ENCODE data around the gene CHMP2B.
A peak's percentile ranks its signal among the peaks of the same experiment; 100 is the strongest.

The CHMP2B gene, protein sequence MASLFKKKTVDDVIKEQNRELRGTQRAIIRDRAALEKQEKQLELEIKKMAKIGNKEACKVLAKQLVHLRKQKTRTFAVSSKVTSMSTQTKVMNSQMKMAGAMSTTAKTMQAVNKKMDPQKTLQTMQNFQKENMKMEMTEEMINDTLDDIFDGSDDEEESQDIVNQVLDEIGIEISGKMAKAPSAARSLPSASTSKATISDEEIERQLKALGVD

GRCh38 chr3:87227104-87227834 is at the start of gene CHMP2B:
TSS of gene CHMP2B (plus strand) at chr3:87227309. CDS start at chr3:87227523, 214 bp downstream.
- WGBS (ENCODE audit: insufficient coverage, insufficient read length), result no CpG with 5 or more reads among the region's 59 CpGs
- peak within 1 kb of the TSS; percentile 89 for H3K4me3 ChIP-seq (ENCODE audit: low read length)
- H3K27me3 ChIP-seq (ENCODE audit: control insufficient read depth, insufficient read depth, low read length), result no peaks in the 10 kb centered on the region
- peak; percentile 64 for DNase-seq (ENCODE audit: low read depth, low spot score)
- H3K4me1 ChIP-seq (ENCODE audit: control insufficient read depth, insufficient read depth, low read length), result no peaks in the 10 kb centered on the region
- H3K9me3 ChIP-seq (ENCODE audit: control insufficient read depth, insufficient read depth, low read length), result no peaks in the 10 kb centered on the region
- H3K27ac ChIP-seq (ENCODE audit: low read length), result no peak within 1 kb of the TSS
- no peaks in the 10 kb centered on the region for H3K36me3 ChIP-seq (ENCODE audit: control insufficient read depth, insufficient read depth, low read length)

GRCh38 chr3:87179642-87180041 is 47.5 kb upstream of the CHMP2B start:
- Histone ChIP-seq H3K27ac (ENCODE audit: low read length) (no peak overlapping the region), H3K36me3 (ENCODE audit: control insufficient read depth, insufficient read depth, low read length) (no peaks in the 10 kb centered on the region), H3K27me3 (ENCODE audit: control insufficient read depth, insufficient read depth, low read length) (no peaks in the 10 kb centered on the region), H3K4me3 (ENCODE audit: low read length) (no peak overlapping the region), H3K4me1 (ENCODE audit: control insufficient read depth, insufficient read depth, low read length) (no peaks in the 10 kb centered on the region), H3K9me3 (ENCODE audit: control insufficient read depth, insufficient read depth, low read length) (no peaks in the 10 kb centered on the region)
- DNase-seq (ENCODE audit: low read depth, low spot score), result no peak

DNA sequence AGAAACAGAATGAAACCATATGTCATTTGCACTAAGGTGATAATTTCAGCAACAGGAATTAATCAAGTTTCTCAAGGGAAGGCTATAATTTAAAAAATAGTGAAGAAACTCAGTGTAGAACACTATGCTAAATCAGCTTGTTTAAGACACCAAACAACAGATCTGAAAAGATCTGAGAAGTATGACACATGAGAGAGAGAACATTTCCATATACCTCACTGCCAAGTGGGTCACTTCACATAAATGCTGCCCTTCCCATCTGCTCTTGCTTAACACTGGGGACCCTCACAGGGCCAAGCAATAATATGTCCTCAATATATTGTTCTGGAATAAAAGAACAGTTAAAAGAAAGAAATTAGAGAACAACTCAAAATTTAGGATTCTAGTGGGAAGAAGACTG is 45.6 kb upstream of the CHMP2B start:
- no peak overlapping the region for H3K27ac ChIP-seq (ENCODE audit: low read length)
- H3K4me1 ChIP-seq (ENCODE audit: control insufficient read depth, insufficient read depth, low read length), result no peaks in the 10 kb centered on the region

DNA sequence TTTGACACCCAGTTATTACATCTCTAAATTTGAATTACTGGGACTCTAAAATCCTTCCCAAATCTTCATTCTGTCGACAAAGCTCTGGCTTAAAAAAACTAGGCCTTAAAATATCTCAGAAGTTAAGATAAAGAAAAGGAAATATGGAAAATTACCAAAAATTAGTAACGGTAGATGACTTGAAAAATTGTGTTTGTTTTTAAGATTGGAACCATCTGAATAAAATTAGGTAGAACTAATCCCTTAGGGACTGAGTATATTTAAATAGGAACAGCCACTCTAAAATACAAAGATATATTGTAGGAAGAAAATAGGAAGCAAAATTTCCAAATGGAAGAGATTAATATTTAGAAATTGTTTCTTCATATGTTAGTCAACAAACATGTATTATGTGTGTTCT is 45.1 kb upstream of the CHMP2B start:
- H3K27me3 ChIP-seq (ENCODE audit: control insufficient read depth, insufficient read depth, low read length), result no peaks in the 10 kb centered on the region
- no peak overlapping the region for H3K4me3 ChIP-seq (ENCODE audit: low read length)
- no CpG with 5 or more reads among the region's 2 CpGs for WGBS (ENCODE audit: insufficient coverage, insufficient read length)

More for the DNA sequence above, 45.6 kb upstream of the CHMP2B start:
- DNase-seq (ENCODE audit: low read depth, low spot score), result no peak
- Histone ChIP-seq H3K27me3 (ENCODE audit: control insufficient read depth, insufficient read depth, low read length) (no peaks in the 10 kb centered on the region), H3K4me3 (ENCODE audit: low read length) (no peak overlapping the region), H3K9me3 (ENCODE audit: control insufficient read depth, insufficient read depth, low read length) (no peaks in the 10 kb centered on the region), H3K36me3 (ENCODE audit: control insufficient read depth, insufficient read depth, low read length) (no peaks in the 10 kb centered on the region)

GRCh38 chr3:87186608-87187159 is 40.4 kb upstream of the CHMP2B start:
- WGBS (ENCODE audit: insufficient coverage, insufficient read length), result no CpG with 5 or more reads among the region's 2 CpGs
- H3K27me3 ChIP-seq (ENCODE audit: control insufficient read depth, insufficient read depth, low read length), result no peaks in the 10 kb centered on the region
- H3K36me3 ChIP-seq (ENCODE audit: control insufficient read depth, insufficient read depth, low read length), result no peaks in the 10 kb centered on the region
- H3K4me1 ChIP-seq (ENCODE audit: control insufficient read depth, insufficient read depth, low read length), result no peaks in the 10 kb centered on the region; the same call in 1 of the 2 replicates
- no peaks in the 10 kb centered on the region for H3K9me3 ChIP-seq (ENCODE audit: control insufficient read depth, insufficient read depth, low read length)
- H3K27ac ChIP-seq (ENCODE audit: low read length), result no peak overlapping the region
- DNase-seq (ENCODE audit: low read depth, low spot score), result no peak
- H3K4me3 ChIP-seq (ENCODE audit: low read length), result no peak overlapping the region

More for the DNA sequence above, 45.1 kb upstream of the CHMP2B start:
- no peak for DNase-seq (ENCODE audit: low read depth, low spot score)
- no peaks in the 10 kb centered on the region; the same call in 1 of the 2 replicates for H3K4me1 ChIP-seq (ENCODE audit: control insufficient read depth, insufficient read depth, low read length)
- no peaks in the 10 kb centered on the region for H3K36me3 ChIP-seq (ENCODE audit: control insufficient read depth, insufficient read depth, low read length)
- H3K27ac ChIP-seq (ENCODE audit: low read length), result no peak overlapping the region
- H3K9me3 ChIP-seq (ENCODE audit: control insufficient read depth, insufficient read depth, low read length), result no peaks in the 10 kb centered on the region

GRCh38 chr3:87191175-87191574 is 35.9 kb upstream of the CHMP2B start:
- Histone ChIP-seq H3K27ac (ENCODE audit: low read length) (no peak overlapping the region), H3K9me3 (ENCODE audit: control insufficient read depth, insufficient read depth, low read length) (no peaks in the 10 kb centered on the region), H3K4me1 (ENCODE audit: control insufficient read depth, insufficient read depth, low read length) (no peaks in the 10 kb centered on the region; the same call in 1 of the 2 replicates), H3K36me3 (ENCODE audit: control insufficient read depth, insufficient read depth, low read length) (no peaks in the 10 kb centered on the region), H3K27me3 (ENCODE audit: control insufficient read depth, insufficient read depth, low read length) (no peaks in the 10 kb centered on the region), H3K4me3 (ENCODE audit: low read length) (no peak overlapping the region)
- no CpG with 5 or more reads among the region's 2 CpGs for WGBS (ENCODE audit: insufficient coverage, insufficient read length)
- no peak for DNase-seq (ENCODE audit: low read depth, low spot score)

- Histone ChIP-seq H3K9me3 (ENCODE audit: control insufficient read depth, insufficient read depth, low read length) (no peaks in the 10 kb centered on the region), H3K4me3 (ENCODE audit: low read length) (no peak overlapping the region), H3K27ac (ENCODE audit: low read length) (no peak overlapping the region)
Measured at GRCh38 chr3:87191641-87192040, 35.5 kb upstream of the CHMP2B start.

GRCh38 chr3:87196879-87197278 is 30.2 kb upstream of the CHMP2B start:
- Histone ChIP-seq H3K27ac (ENCODE audit: low read length) (no peak overlapping the region), H3K9me3 (ENCODE audit: control insufficient read depth, insufficient read depth, low read length) (no peaks in the 10 kb centered on the region), H3K4me1 (ENCODE audit: control insufficient read depth, insufficient read depth, low read length) (no peaks in the 10 kb centered on the region), H3K4me3 (ENCODE audit: low read length) (no peak overlapping the region), H3K36me3 (ENCODE audit: control insufficient read depth, insufficient read depth, low read length) (no peaks in the 10 kb centered on the region), H3K27me3 (ENCODE audit: control insufficient read depth, insufficient read depth, low read length) (no peaks in the 10 kb centered on the region)
- WGBS (ENCODE audit: insufficient coverage, insufficient read length), result no CpG with 5 or more reads among the region's 1 CpG
- no peak for DNase-seq (ENCODE audit: low read depth, low spot score)

More at GRCh38 chr3:87191641-87192040, 35.5 kb upstream of the CHMP2B start:
- Histone ChIP-seq H3K27me3 (ENCODE audit: control insufficient read depth, insufficient read depth, low read length) (no peaks in the 10 kb centered on the region), H3K36me3 (ENCODE audit: control insufficient read depth, insufficient read depth, low read length) (no peaks in the 10 kb centered on the region), H3K4me1 (ENCODE audit: control insufficient read depth, insufficient read depth, low read length) (no peaks in the 10 kb centered on the region; the same call in 1 of the 2 replicates)
- no peak for DNase-seq (ENCODE audit: low read depth, low spot score)

- WGBS (ENCODE audit: insufficient coverage, insufficient read length), result no CpG with 5 or more reads among the region's 4 CpGs
Measured at GRCh38 chr3:87197531-87197930, 29.6 kb upstream of the CHMP2B start.

GRCh38 chr3:87198774-87199173 is 28.3 kb upstream of the CHMP2B start:
- Histone ChIP-seq H3K36me3 (ENCODE audit: control insufficient read depth, insufficient read depth, low read length) (no peaks in the 10 kb centered on the region), H3K4me3 (ENCODE audit: low read length) (no peak overlapping the region), H3K4me1 (ENCODE audit: control insufficient read depth, insufficient read depth, low read length) (no peaks in the 10 kb centered on the region), H3K27ac (ENCODE audit: low read length) (no peak overlapping the region), H3K9me3 (ENCODE audit: control insufficient read depth, insufficient read depth, low read length) (no peaks in the 10 kb centered on the region), H3K27me3 (ENCODE audit: control insufficient read depth, insufficient read depth, low read length) (no peaks in the 10 kb centered on the region)
- no peak for DNase-seq (ENCODE audit: low read depth, low spot score)

More at GRCh38 chr3:87197531-87197930, 29.6 kb upstream of the CHMP2B start:
- no peaks in the 10 kb centered on the region for H3K4me1 ChIP-seq (ENCODE audit: control insufficient read depth, insufficient read depth, low read length)
- no peaks in the 10 kb centered on the region for H3K36me3 ChIP-seq (ENCODE audit: control insufficient read depth, insufficient read depth, low read length)
- no peak overlapping the region for H3K27ac ChIP-seq (ENCODE audit: low read length)
- no peak overlapping the region for H3K4me3 ChIP-seq (ENCODE audit: low read length)
- H3K27me3 ChIP-seq (ENCODE audit: control insufficient read depth, insufficient read depth, low read length), result no peaks in the 10 kb centered on the region
- DNase-seq (ENCODE audit: low read depth, low spot score), result no peak
- H3K9me3 ChIP-seq (ENCODE audit: control insufficient read depth, insufficient read depth, low read length), result no peaks in the 10 kb centered on the region

Measured in iPS DF 6.9 (cell line).